Immature natural killer cell (primary cell): ENCODE measurements around the gene FAM114A1. TPM values are rescaled to one million over a fixed set of nuclear protein-coding genes. Genes with fewer than 3 reads are reported as not detected.

Experiments
- DNase-seq, 3 donors: peaks; one replicate each; pipeline ENCODE4 v3.0.0; 2022; ENCODE audit warnings: mixed read lengths in 1 of 3
- H3K27ac Mint-ChIP-seq, 6 donors: one replicate each; pipeline ENCODE4 v1.8.0; 2020; ENCODE audit warnings: mixed read lengths in 6 of 6, mild to moderate bottlenecking in 5 of 6, inconsistent platforms in 4 of 6, moderate library complexity in 3 of 6
- H3K27me3 Mint-ChIP-seq, 3 donors: one replicate each; pipeline ENCODE4 v1.8.0; 2020 to 2021; ENCODE audit warnings: low read depth in 3 of 3, mild to moderate bottlenecking in 3 of 3, mixed read lengths in 3 of 3, moderate library complexity in 3 of 3, inconsistent platforms in 1 of 3
- H3K36me3 Mint-ChIP-seq, 3 donors: one replicate each; pipeline ENCODE4 v1.8.0; 2020; ENCODE audit warnings: mixed read lengths in 3 of 3, inconsistent platforms in 2 of 3, mild to moderate bottlenecking in 2 of 3
- H3K4me1 Mint-ChIP-seq, 2 donors: one replicate each; pipeline ENCODE4 v1.8.0; 2020; ENCODE audit warnings: inconsistent platforms in 2 of 2, mild to moderate bottlenecking in 2 of 2, mixed read lengths in 2 of 2, moderate library complexity in 1 of 2
- H3K4me3 Mint-ChIP-seq, 5 donors: one replicate each; pipeline ENCODE4 v1.8.0; 2020; ENCODE audit warnings: mild to moderate bottlenecking in 5 of 5, mixed read lengths in 5 of 5, inconsistent platforms in 3 of 5, moderate library complexity in 3 of 5
- H3K9me3 Mint-ChIP-seq, 6 donors: one replicate each; pipeline ENCODE4 v1.8.0; 2020; ENCODE audit warnings: mild to moderate bottlenecking in 6 of 6, mixed read lengths in 6 of 6, inconsistent platforms in 4 of 6, moderate library complexity in 3 of 6
- polyA plus RNA-seq, 3 donors: library from polyadenylated mRNA; unstranded; fragments of 300-500 nt; fragmentation: Illumina TruSeq; gene quantifications; one replicate each; pipeline ENCODE4 v1.2.3, GENCODE V29; 2021

Gene FAM114A1
- polyA plus RNA-seq, 3 donors from 2014 or later = not detected

GRCh38 chr4:38920186-38920585 is 52.6 kb downstream of the FAM114A1 start:
- no peak for DNase-seq
- Mint-ChIP-seq H3K27me3 (peaks cover 0 to 3% (median 1%) of the 10 kb centered on the region in 3 donors), H3K27ac (no peak overlapping the region), H3K9me3 (no peaks in the 10 kb centered on the region), H3K4me1 (peaks cover 0 to 2% of the 10 kb centered on the region in 2 donors), H3K4me3 (no peak overlapping the region), H3K36me3 (no peaks in the 10 kb centered on the region)

- DNase-seq = no peak
- no peak overlapping the region for H3K4me3 Mint-ChIP-seq
- no peaks in the 10 kb centered on the region for H3K4me1 Mint-ChIP-seq
- H3K27ac Mint-ChIP-seq = no peak overlapping the region
- H3K27me3 Mint-ChIP-seq = peaks cover 0 to 3% (median 1%) of the 10 kb centered on the region in 3 donors
- no peaks in the 10 kb centered on the region for H3K36me3 Mint-ChIP-seq
- no peaks in the 10 kb centered on the region for H3K9me3 Mint-ChIP-seq
Measured at GRCh38 chr4:38920677-38921076, 53.1 kb downstream of the FAM114A1 start.

GRCh38 chr4:38921151-38921550 is 53.5 kb downstream of the FAM114A1 start:
- Mint-ChIP-seq H3K4me3 (no peak overlapping the region), H3K9me3 (no peaks in the 10 kb centered on the region), H3K27ac (no peak overlapping the region), H3K36me3 (no peaks in the 10 kb centered on the region), H3K27me3 (peaks cover 0 to 3% (median 1%) of the 10 kb centered on the region in 3 donors), H3K4me1 (no peaks in the 10 kb centered on the region)
- DNase-seq = no peak

- no peak for DNase-seq
- no peaks in the 10 kb centered on the region for H3K9me3 Mint-ChIP-seq
- H3K27me3 Mint-ChIP-seq = peaks cover 1 to 6% (median 5%) of the 10 kb centered on the region in 3 donors
- H3K27ac Mint-ChIP-seq = no peak overlapping the region
- H3K4me1 Mint-ChIP-seq = no peaks in the 10 kb centered on the region
- H3K4me3 Mint-ChIP-seq = no peak overlapping the region
- no peaks in the 10 kb centered on the region for H3K36me3 Mint-ChIP-seq
Measured at GRCh38 chr4:38923746-38924145, 56.1 kb downstream of the FAM114A1 start.

GRCh38 chr4:38924353-38924752 is 56.7 kb downstream of the FAM114A1 start:
- H3K4me1 Mint-ChIP-seq = no peaks in the 10 kb centered on the region
- DNase-seq = no peak
- peaks cover 1 to 11% (median 5%) of the 10 kb centered on the region in 3 donors for H3K27me3 Mint-ChIP-seq
- no peak overlapping the region for H3K4me3 Mint-ChIP-seq
- no peaks in the 10 kb centered on the region for H3K9me3 Mint-ChIP-seq
- no peak overlapping the region for H3K27ac Mint-ChIP-seq
- no peaks in the 10 kb centered on the region for H3K36me3 Mint-ChIP-seq

- peaks cover 1 to 11% (median 5%) of the 10 kb centered on the region in 3 donors for H3K27me3 Mint-ChIP-seq
Measured at GRCh38 chr4:38925492-38926413, 58.1 kb downstream of the FAM114A1 start.

GRCh38 chr4:38926896-38927295 is 59.3 kb downstream of the FAM114A1 start:
- Mint-ChIP-seq H3K36me3 (no peaks in the 10 kb centered on the region), H3K27me3 (peaks cover 0 to 11% (median 2%) of the 10 kb centered on the region in 3 donors), H3K9me3 (no peaks in the 10 kb centered on the region), H3K4me3 (no peak overlapping the region), H3K4me1 (no peaks in the 10 kb centered on the region), H3K27ac (no peak overlapping the region)
- no peak for DNase-seq

More at GRCh38 chr4:38925492-38926413, 58.1 kb downstream of the FAM114A1 start:
- Mint-ChIP-seq H3K9me3 (no peaks in the 10 kb centered on the region), H3K4me3 (no peak overlapping the region), H3K4me1 (no peaks in the 10 kb centered on the region), H3K27ac (no peak overlapping the region), H3K36me3 (no peaks in the 10 kb centered on the region)
- no peak for DNase-seq

- no peaks in the 10 kb centered on the region for H3K36me3 Mint-ChIP-seq
Measured at GRCh38 chr4:38928568-38928967, 61.0 kb downstream of the FAM114A1 start.

GRCh38 chr4:38928974-38929373 is 61.4 kb downstream of the FAM114A1 start:
- H3K36me3 Mint-ChIP-seq = no peaks in the 10 kb centered on the region
- no peaks in the 10 kb centered on the region for H3K9me3 Mint-ChIP-seq
- H3K4me1 Mint-ChIP-seq = no peaks in the 10 kb centered on the region
- H3K27me3 Mint-ChIP-seq = peaks cover 0 to 11% (median 2%) of the 10 kb centered on the region in 3 donors
- no peak for DNase-seq
- H3K27ac Mint-ChIP-seq = no peak overlapping the region
- H3K4me3 Mint-ChIP-seq = no peak overlapping the region

More at GRCh38 chr4:38928568-38928967, 61.0 kb downstream of the FAM114A1 start:
- Mint-ChIP-seq H3K27me3 (peaks cover 0 to 11% (median 2%) of the 10 kb centered on the region in 3 donors), H3K27ac (no peak overlapping the region), H3K4me1 (no peaks in the 10 kb centered on the region), H3K4me3 (no peak overlapping the region), H3K9me3 (no peaks in the 10 kb centered on the region)
- no peak for DNase-seq

- Mint-ChIP-seq H3K9me3 (no peaks in the 10 kb centered on the region), H3K4me3 (no peak overlapping the region), H3K36me3 (no peaks in the 10 kb centered on the region), H3K27me3 (peaks cover 0 to 11% (median 2%) of the 10 kb centered on the region in 3 donors), H3K27ac (no peak overlapping the region), H3K4me1 (no peaks in the 10 kb centered on the region)
- DNase-seq = no peak
Measured at GRCh38 chr4:38930204-38930603, 62.6 kb downstream of the FAM114A1 start.

GRCh38 chr4:38930707-38931106 is 63.1 kb downstream of the FAM114A1 start:
- H3K9me3 Mint-ChIP-seq = no peaks in the 10 kb centered on the region
- no peak overlapping the region for H3K4me3 Mint-ChIP-seq
- H3K27me3 Mint-ChIP-seq = peaks cover 0 to 11% (median 2%) of the 10 kb centered on the region in 3 donors
- no peak for DNase-seq
- no peak overlapping the region for H3K27ac Mint-ChIP-seq
- no peaks in the 10 kb centered on the region for H3K4me1 Mint-ChIP-seq
- no peaks in the 10 kb centered on the region for H3K36me3 Mint-ChIP-seq

GRCh38 chr4:38931125-38931524 is 63.5 kb downstream of the FAM114A1 start:
- H3K27me3 Mint-ChIP-seq = peaks cover 0 to 11% (median 2%) of the 10 kb centered on the region in 3 donors
- H3K9me3 Mint-ChIP-seq = no peaks in the 10 kb centered on the region
- no peak overlapping the region for H3K4me3 Mint-ChIP-seq
- no peak overlapping the region for H3K27ac Mint-ChIP-seq
- DNase-seq = no peak
- H3K36me3 Mint-ChIP-seq = no peaks in the 10 kb centered on the region
- H3K4me1 Mint-ChIP-seq = no peaks in the 10 kb centered on the region

GRCh38 chr4:38935391-38936073 is 67.9 kb downstream of the FAM114A1 start:
- H3K36me3 Mint-ChIP-seq = no peaks in the 10 kb centered on the region
- no peaks in the 10 kb centered on the region for H3K4me1 Mint-ChIP-seq
- no peak overlapping the region for H3K27ac Mint-ChIP-seq
- H3K4me3 Mint-ChIP-seq = no peak overlapping the region
- H3K27me3 Mint-ChIP-seq = no peaks in the 10 kb centered on the region
- no peak for DNase-seq
- no peaks in the 10 kb centered on the region for H3K9me3 Mint-ChIP-seq

GRCh38 chr4:38939165-38939564 is 71.6 kb downstream of the FAM114A1 start:
- no peak for DNase-seq
- H3K36me3 Mint-ChIP-seq = no peaks in the 10 kb centered on the region
- no peaks in the 10 kb centered on the region for H3K4me1 Mint-ChIP-seq
- H3K4me3 Mint-ChIP-seq = no peak overlapping the region
- no peaks in the 10 kb centered on the region for H3K27me3 Mint-ChIP-seq
- no peaks in the 10 kb centered on the region for H3K9me3 Mint-ChIP-seq
- H3K27ac Mint-ChIP-seq = no peak overlapping the region
